Caco-2 (cell line): ENCODE data around the gene PRR12. TPM values are rescaled to one million over a fixed set of nuclear protein-coding genes. Genes with fewer than 3 reads are reported as not detected.

Source experiments
- BruUV-seq: library from RNA; stranded (reverse); fragments of 400-500 nt; replicated peaks from 2 replicates; lab custom pipeline; 2021; lab: Mats Ljungman, UMichigan
- CTCF ChIA-PET: fragments of 300-600 bp; sonication (Branson Sonifier 250); formaldehyde crosslinking; loops from one replicate; lab custom pipeline; 2022; ENCODE audit warnings: antibody characterized with exemption; lab: Charles Lee
- POLR2A ChIA-PET: fragments of 300-600 bp; sonication (Branson Sonifier 250); formaldehyde crosslinking; loops from one replicate; lab custom pipeline; 2022; ENCODE audit warnings: antibody characterized with exemption; lab: Charles Lee
- DNase-seq, 2 experiments: peaks; one replicate each; pipeline versions ENCODE4 v3.0.0 to v3.0.0-alpha.2; 2020 to 2022
- H3K27me3 ChIP-seq: replicated peaks from 2 replicates; pipeline ENCODE4 v1.6.0; 2011; ENCODE audit warnings: low read length; ENCODE audit not compliant: control insufficient read depth, insufficient read depth
- H3K36me3 ChIP-seq: 2 replicates; pipeline ENCODE4 v1.5.1; 2011; ENCODE audit warnings: low read length; ENCODE audit not compliant: control insufficient read depth, insufficient read depth
- H3K4me1 ChIP-seq: fragments of 250-450 bp; sonication (Bioruptor Pico); 2 replicates; pipeline ENCODE4 v1.5.1; 2020; ENCODE audit warnings: mild to moderate bottlenecking
- H3K4me3 ChIP-seq: 2 replicates; pipeline ENCODE4 v1.5.1; 2011; ENCODE audit warnings: low read depth, mild to moderate bottlenecking, control low read depth, low read length
- H3K9me3 ChIP-seq: fragments of 250-450 bp; sonication (Bioruptor Pico); 2 replicates; pipeline ENCODE4 v1.5.1; 2020; ENCODE audit warnings: mild to moderate bottlenecking, moderate library complexity
- H3K27ac Mint-ChIP-seq: one replicate; pipeline ENCODE4 v1.8.0; 2022; ENCODE audit warnings: mixed read lengths; ENCODE audit not compliant: unreplicated experiment
- H3K27me3 Mint-ChIP-seq: one replicate; pipeline ENCODE4 v1.8.0; 2022; ENCODE audit warnings: mixed read lengths; ENCODE audit not compliant: insufficient read depth, unreplicated experiment
- H3K36me3 Mint-ChIP-seq: one replicate; pipeline ENCODE4 v1.8.0; 2022; ENCODE audit warnings: mild to moderate bottlenecking, mixed read lengths; ENCODE audit not compliant: insufficient read depth, unreplicated experiment
- H3K4me1 Mint-ChIP-seq: one replicate; pipeline ENCODE4 v1.8.0; 2022; ENCODE audit warnings: low read depth, mixed read lengths; ENCODE audit not compliant: unreplicated experiment
- H3K4me3 Mint-ChIP-seq: one replicate; pipeline ENCODE4 v1.8.0; 2022; ENCODE audit warnings: mild to moderate bottlenecking, moderate library complexity, mixed read lengths; ENCODE audit not compliant: unreplicated experiment
- H3K9me3 Mint-ChIP-seq: one replicate; pipeline ENCODE4 v1.8.0; 2022; ENCODE audit warnings: mixed read lengths; ENCODE audit not compliant: unreplicated experiment
- CTCF ChIP-seq, 2 experiments: fragments of 200-600 bp in 1 of 2; IDR thresholded peaks; 1 replicate in 1 of 2; 2 replicates in 1 of 2; pipeline versions ENCODE4 v1.5.1 to v1.8.0; 2011 to 2022; ENCODE audit warnings: antibody characterized with exemption in 1 of 2, control low read depth in 1 of 2, inconsistent platforms in 1 of 2, low read depth in 1 of 2, low read length in 1 of 2, mild to moderate bottlenecking in 1 of 2, moderate library complexity in 1 of 2; ENCODE audit not compliant: insufficient read depth in 1 of 2, severe bottlenecking in 1 of 2, unreplicated experiment in 1 of 2
- intact Hi-C: fragments of 100-400 bp; cut with micrococcal nuclease; formaldehyde crosslinking; loops from one replicate; pipeline ENCODE4 v1.10.0; 2022; ENCODE audit not compliant: unreplicated experiment
- total RNA-seq: library from RNA; stranded (reverse); gene quantifications from 2 replicates; pipeline ENCODE4 v1.2.3, GENCODE V29; 2022

PRR12 gene
- total RNA-seq, 1 experiment from 2014 or later = 38.8 TPM

DNA sequence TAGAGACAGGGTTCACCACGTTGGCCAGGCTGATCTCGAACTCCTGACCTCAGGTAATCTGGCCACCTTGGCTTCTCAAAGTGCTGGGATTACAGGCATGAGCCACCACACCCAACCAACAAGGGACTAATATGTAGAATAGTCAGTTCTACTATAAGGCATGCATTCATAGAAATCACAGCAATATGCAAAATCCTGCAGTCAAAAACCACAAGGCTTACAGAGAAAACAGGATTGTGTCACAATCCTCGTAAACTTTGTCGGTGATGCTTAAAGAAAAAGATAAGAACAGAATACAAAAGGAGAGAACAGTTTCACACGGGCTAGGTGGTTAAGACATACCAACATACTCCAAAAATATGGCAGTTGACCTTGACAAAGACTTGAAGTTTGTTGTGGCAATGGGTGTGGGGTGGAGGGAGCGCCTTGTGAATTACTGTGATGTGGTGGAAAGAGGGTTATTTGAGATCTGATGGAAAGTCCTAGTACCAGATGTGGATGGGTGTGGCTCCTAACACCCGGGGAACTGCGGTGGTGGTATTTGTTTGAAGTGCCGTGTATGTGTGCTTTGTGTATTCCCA lies 23.0 kb upstream of the PRR12 start:
- no peak for TF ChIP-seq CTCF (IDR thresholded peaks at IDR 0.05; ENCODE audit: insufficient read depth in 1 of 2, low read depth in 1 of 2, low read length in 1 of 2, severe bottlenecking in 1 of 2, unreplicated experiment in 1 of 2)
- Mint-ChIP-seq H3K9me3 (no peaks in the 10 kb centered on the region), H3K4me3 (no peak overlapping the region), H3K27me3 (no peaks in the 10 kb centered on the region), H3K4me1 (peaks cover 17% of the 10 kb centered on the region), H3K36me3 (peaks cover 33% of the 10 kb centered on the region), H3K27ac (no peak overlapping the region)
- BruUV-seq = no TSS peak
- ChIA-PET CTCF (no interaction called here), POLR2A (interaction anchor here (1.5 kb wide), 1 partner anchor 72 kb away, joined by 12 read pairs; the partner anchor contains the start of gene RPS11)
- Histone ChIP-seq H3K4me1 (peaks cover 5% of the 10 kb centered on the region; the same call in 1 of the 2 replicates), H3K4me3 (no peak overlapping the region), H3K36me3 (peaks cover 2% of the 10 kb centered on the region; the same call in 1 of the 2 replicates), H3K27me3 (no peaks in the 10 kb centered on the region), H3K9me3 (no peaks in the 10 kb centered on the region)
- DNase-seq = no peak
- intact Hi-C loops = no loop called here

DNA sequence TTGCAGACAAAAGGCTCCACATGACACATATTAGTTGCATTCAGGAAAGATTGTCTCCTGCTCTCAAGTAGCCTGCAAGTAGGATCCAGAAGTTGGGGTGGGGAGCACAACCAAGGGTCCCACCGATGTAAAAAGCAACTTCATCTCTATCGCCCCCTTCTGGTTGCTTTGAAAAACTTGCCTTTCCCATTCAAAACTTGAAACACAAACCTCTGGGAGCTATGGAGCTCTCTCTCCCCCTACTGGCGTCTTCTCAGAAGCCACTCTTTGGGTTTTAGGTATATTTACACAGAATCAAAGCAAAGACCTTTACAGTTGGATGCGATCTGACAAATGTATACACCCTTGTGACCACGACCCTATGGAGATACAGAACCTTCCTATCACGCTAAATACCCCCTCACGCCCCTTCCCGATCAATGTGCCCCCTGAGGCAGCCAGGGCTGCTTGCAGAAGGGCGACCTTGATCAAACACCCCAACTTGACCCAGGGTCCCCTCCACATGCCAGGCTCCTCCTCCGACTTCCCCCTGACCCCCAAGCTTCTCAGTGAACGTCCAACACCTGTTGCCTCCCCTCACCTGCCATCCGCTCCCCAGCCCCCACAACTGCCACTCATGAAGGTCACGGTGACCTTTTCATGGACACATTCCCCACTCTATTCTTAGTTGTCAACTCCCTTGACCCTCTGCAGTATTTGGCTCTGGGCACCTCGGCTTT lies 20.7 kb upstream of the PRR12 start:
- Mint-ChIP-seq H3K9me3 (no peaks in the 10 kb centered on the region), H3K27ac (peak overlapping the region; percentile 2), H3K4me1 (peaks cover 17% of the 10 kb centered on the region), H3K4me3 (no peak overlapping the region), H3K36me3 (peaks cover 41% of the 10 kb centered on the region), H3K27me3 (no peaks in the 10 kb centered on the region)
- CTCF ChIA-PET = interaction anchor here (0.6 to 2.8 kb wide), 23 partner anchors 9 to 299 kb away, joined by 3 to 48 read pairs (median 7); partner anchors contain the start of genes BCL2L12, FCGRT, IRF3 and NOSIP
- POLR2A ChIA-PET = interaction anchor here (0.6 to 1.4 kb wide), 4 partner anchors 10 to 74 kb away, joined by 3 read pairs; partner anchors contain the start of genes NOSIP and RPS11
- H3K4me1 ChIP-seq = peaks cover 5% of the 10 kb centered on the region; the same call in 1 of the 2 replicates
- no TSS peak for BruUV-seq
- H3K4me3 ChIP-seq = no peak overlapping the region
- no peaks in the 10 kb centered on the region; the same call in 1 of the 2 replicates for H3K36me3 ChIP-seq
- peak; percentile 75 to 84 for DNase-seq
- no peaks in the 10 kb centered on the region for H3K27me3 ChIP-seq
- no peaks in the 10 kb centered on the region for H3K9me3 ChIP-seq
- TF ChIP-seq CTCF (IDR thresholded peaks at IDR 0.05; ENCODE audit: insufficient read depth in 1 of 2, low read depth in 1 of 2, low read length in 1 of 2, severe bottlenecking in 1 of 2, unreplicated experiment in 1 of 2) = peak; percentile 98 to 99
- intact Hi-C loops = loop anchor here (1.0 to 2.0 kb wide), 3 partner anchors 23 to 177 kb away; no protein-coding TSS in a partner anchor

- peaks cover 41% of the 10 kb centered on the region for H3K36me3 Mint-ChIP-seq
- POLR2A ChIA-PET = interaction anchor here (1.4 kb wide), 1 partner anchor 25 kb away, joined by 3 read pairs; no protein-coding TSS in a partner anchor
Observed at GRCh38 chr19:49570997-49571676, 19.8 kb upstream of the PRR12 start.

More at GRCh38 chr19:49570997-49571676, 19.8 kb upstream of the PRR12 start:
- BruUV-seq = no TSS peak
- Histone ChIP-seq H3K9me3 (no peaks in the 10 kb centered on the region), H3K4me1 (peaks cover 5% of the 10 kb centered on the region; the same call in 1 of the 2 replicates), H3K36me3 (no peaks in the 10 kb centered on the region; the same call in 1 of the 2 replicates), H3K27me3 (no peaks in the 10 kb centered on the region), H3K4me3 (no peak overlapping the region)
- CTCF ChIA-PET = interaction anchor here (0.6 to 2.8 kb wide), 13 partner anchors 9 to 320 kb away, joined by 3 to 48 read pairs (median 6); partner anchors contain the start of genes ALDH16A1, FCGRT, NOSIP and PRRG2
- H3K9me3 Mint-ChIP-seq = no peaks in the 10 kb centered on the region
- no peak overlapping the region for H3K4me3 Mint-ChIP-seq
- peak in 1 of 2 experiments; percentile 58 for TF ChIP-seq CTCF (IDR thresholded peaks at IDR 0.05; ENCODE audit: insufficient read depth in 1 of 2, low read depth in 1 of 2, low read length in 1 of 2, severe bottlenecking in 1 of 2, unreplicated experiment in 1 of 2)
- no peak overlapping the region for H3K27ac Mint-ChIP-seq
- peaks cover 17% of the 10 kb centered on the region for H3K4me1 Mint-ChIP-seq
- DNase-seq = peak; percentile 47 to 64
- no peaks in the 10 kb centered on the region for H3K27me3 Mint-ChIP-seq
- intact Hi-C loops = loop anchor here (1.0 to 2.0 kb wide), 4 partner anchors 18 to 178 kb away; no protein-coding TSS in a partner anchor
